K562 (cell line): ENCODE data around the gene PUM2. TPM values are rescaled to one million over a fixed set of nuclear protein-coding genes. Genes with fewer than 3 reads are reported as not detected.

ENCODE experiments used
- PCBP2 ChIP-seq: fragments of 200-400 bp; formaldehyde crosslinking; IDR thresholded peaks from 2 replicates; pipeline ENCODE4 v1.6.1; 2018; ENCODE audit warnings: low read length, low read depth, mild to moderate bottlenecking, moderate library complexity; ENCODE audit not compliant: poor library complexity, severe bottlenecking
- SMARCC2 ChIP-seq: fragments of 450-650 bp; IDR thresholded peaks from 2 replicates; pipeline ENCODE4 v1.6.1; 2017; ENCODE audit warnings: antibody characterized with exemption, moderate library complexity, mild to moderate bottlenecking, low read depth
- STAT6 ChIP-seq: sonication (generic); formaldehyde crosslinking; IDR thresholded peaks from 2 replicates; pipeline ENCODE4 v1.8.1; 2023; ENCODE audit warnings: mild to moderate bottlenecking, missing genetic modification reagents
- ZBTB5 ChIP-seq: fragments of 450-650 bp; IDR thresholded peaks from 2 replicates; pipeline ENCODE4 v1.6.1; 2017; ENCODE audit warnings: antibody characterized with exemption
- polyA plus RNA-seq, 8 experiments: library from polyadenylated mRNA; depleted of rRNA in 4 of 8; stranded (reverse) in 5 of 8; unstranded in 3 of 8; fragments of >200 nt; fragmentation: Nextera tagmentation in 2 of 8; fragmentation: Illumina TruSeq in 1 of 8; extraction: Ambion mirVana in 2 of 8; extraction: Trizol in 1 of 8; gene quantifications; 2 replicates each; pipeline versions ENCODE4 v1.2.1 to v1.2.3, GENCODE V29; 2011 to 2014; ENCODE audit warnings: inconsistent platforms in 1 of 8, missing spikeins in 1 of 8
- total RNA-seq, 7 experiments: library from RNA; depleted of rRNA in 6 of 7; stranded (reverse); fragments of >200 nt in 6 of 7; fragmentation: Illumina TruSeq in 2 of 7; extraction: Trizol in 2 of 7; gene quantifications; 2 replicates each; pipeline versions ENCODE4 v1.2.1 to v1.2.3, GENCODE V29; 2011 to 2021; ENCODE audit warnings: low replicate concordance in 1 of 7

The PUM2 gene
- total and polyA plus RNA-seq, 9 of the 15 experiments (the other 6 are each of a cell fraction or from before 2014, with no cell fraction given), result 13.4 to 61.9 (median 28.3) TPM

GRCh38 chr2:20397811-20398447, 47.3 kb upstream of the PUM2 start (continued):
- no peak for TF ChIP-seq STAT6 (CRISPR knock-in tag)
- TF ChIP-seq PCBP2, result no peak
- no peak for TF ChIP-seq SMARCC2
- TF ChIP-seq ZBTB5, result no peak
- TF ChIP-seq, all 486 proteins: peak for 0
